OCI-LY3 (cell line): ENCODE measurements around the gene TBXAS1.

Source experiments
- CTCF ChIP-seq: fragments of 200-600, 300-600 bp; sonication (generic); IDR thresholded peaks from 2 replicates; pipeline ENCODE4 v1.5.1; 2014; ENCODE audit warnings: antibody characterized with exemption, low read length, low read depth
- EZH2phosphoT487 ChIP-seq: fragments of 200-600 bp; shearing (Covaris generic); IDR thresholded peaks from 2 replicates; pipeline ENCODE4 v1.6.1; 2018; ENCODE audit warnings: antibody characterized with exemption, mixed run types, low read depth

GRCh38 chr7:139946533-139946932 lies 117.5 kb downstream of the TBXAS1 start:
- no peak for TF ChIP-seq EZH2phosphoT487
- no peak for TF ChIP-seq CTCF
